NB4 (cell line): ENCODE results near the gene CCL1.

Experiments
- MYC ChIP-seq: IDR thresholded peaks from 2 replicates; pipeline ENCODE4 v1.6.1; 2011; ENCODE audit warnings: low read depth, low read length
- POLR2A ChIP-seq: IDR thresholded peaks from 2 replicates; pipeline ENCODE4 v1.6.1; 2011; ENCODE audit warnings: mild to moderate bottlenecking; ENCODE audit not compliant: insufficient read length; ENCODE audit errors: extremely low read depth
- TF ChIP-seq, protein P1 (sequence below): IDR thresholded peaks from one replicate; pipeline ENCODE4 v1.5.1; 2012; ENCODE audit warnings: low read depth, low read length

DNA sequence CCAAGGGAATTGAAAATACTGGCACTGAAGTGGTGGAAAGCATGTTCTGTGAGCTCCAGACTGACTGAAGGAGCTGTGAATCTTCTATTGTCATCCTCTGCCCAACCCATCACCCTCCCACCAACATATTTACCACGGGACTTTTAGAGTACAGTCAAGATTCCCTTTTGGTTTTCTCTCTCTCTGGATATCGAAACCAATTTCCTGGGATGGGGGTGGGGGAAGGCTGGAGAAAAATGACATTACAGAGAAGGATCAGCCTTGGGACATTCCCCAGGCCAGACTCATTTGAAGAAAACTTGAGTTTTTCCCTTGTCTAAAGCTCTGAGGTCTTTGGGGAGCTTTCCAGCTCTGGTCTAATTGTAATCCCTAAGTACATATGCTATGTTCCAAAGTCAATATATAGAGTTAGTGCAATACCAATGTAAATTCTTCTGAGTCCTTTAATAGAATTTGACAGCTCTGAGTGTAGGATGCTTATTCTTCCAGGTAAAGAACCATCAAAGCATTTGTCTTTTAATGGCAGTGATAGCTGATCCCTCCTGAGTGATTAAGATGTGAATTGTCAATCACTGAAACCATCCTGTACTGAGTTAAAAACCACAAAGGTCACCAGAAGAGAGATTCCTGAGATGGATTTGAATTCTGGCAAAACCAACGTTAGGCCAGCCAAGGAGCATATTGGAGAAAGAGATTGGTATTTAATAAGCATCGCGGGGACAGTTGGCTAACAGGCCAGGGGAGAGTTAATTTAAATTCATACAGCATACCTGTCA, 48.8 kb upstream of the CCL1 start:
- TF ChIP-seq, protein P1, sequence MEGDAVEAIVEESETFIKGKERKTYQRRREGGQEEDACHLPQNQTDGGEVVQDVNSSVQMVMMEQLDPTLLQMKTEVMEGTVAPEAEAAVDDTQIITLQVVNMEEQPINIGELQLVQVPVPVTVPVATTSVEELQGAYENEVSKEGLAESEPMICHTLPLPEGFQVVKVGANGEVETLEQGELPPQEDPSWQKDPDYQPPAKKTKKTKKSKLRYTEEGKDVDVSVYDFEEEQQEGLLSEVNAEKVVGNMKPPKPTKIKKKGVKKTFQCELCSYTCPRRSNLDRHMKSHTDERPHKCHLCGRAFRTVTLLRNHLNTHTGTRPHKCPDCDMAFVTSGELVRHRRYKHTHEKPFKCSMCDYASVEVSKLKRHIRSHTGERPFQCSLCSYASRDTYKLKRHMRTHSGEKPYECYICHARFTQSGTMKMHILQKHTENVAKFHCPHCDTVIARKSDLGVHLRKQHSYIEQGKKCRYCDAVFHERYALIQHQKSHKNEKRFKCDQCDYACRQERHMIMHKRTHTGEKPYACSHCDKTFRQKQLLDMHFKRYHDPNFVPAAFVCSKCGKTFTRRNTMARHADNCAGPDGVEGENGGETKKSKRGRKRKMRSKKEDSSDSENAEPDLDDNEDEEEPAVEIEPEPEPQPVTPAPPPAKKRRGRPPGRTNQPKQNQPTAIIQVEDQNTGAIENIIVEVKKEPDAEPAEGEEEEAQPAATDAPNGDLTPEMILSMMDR = no peak
- TF ChIP-seq POLR2A (no peak), MYC (no peak)
